Measurements from ENCODE around the gene PMS1.

DNA sequence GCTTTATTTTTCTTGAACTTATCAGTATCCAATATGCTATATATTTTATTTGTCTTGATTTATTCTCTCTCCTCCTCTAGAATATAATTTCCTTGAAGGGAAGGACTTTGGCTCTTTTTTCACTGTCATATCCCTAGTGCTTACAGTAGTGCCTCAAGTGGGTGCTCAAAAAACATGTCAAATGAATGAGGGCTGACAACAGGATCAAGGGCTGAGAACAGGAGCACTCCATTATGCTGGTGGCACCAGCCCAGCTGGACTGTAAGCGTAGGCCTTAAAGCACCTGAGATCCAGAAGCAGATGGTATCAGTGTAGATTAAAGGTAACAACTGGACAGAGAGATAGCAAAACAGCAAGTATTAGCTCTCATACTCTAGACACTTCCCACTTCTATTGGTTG is 46.3 kb downstream of the PMS1 start:
- TF ChIP-seq, protein P1, sequence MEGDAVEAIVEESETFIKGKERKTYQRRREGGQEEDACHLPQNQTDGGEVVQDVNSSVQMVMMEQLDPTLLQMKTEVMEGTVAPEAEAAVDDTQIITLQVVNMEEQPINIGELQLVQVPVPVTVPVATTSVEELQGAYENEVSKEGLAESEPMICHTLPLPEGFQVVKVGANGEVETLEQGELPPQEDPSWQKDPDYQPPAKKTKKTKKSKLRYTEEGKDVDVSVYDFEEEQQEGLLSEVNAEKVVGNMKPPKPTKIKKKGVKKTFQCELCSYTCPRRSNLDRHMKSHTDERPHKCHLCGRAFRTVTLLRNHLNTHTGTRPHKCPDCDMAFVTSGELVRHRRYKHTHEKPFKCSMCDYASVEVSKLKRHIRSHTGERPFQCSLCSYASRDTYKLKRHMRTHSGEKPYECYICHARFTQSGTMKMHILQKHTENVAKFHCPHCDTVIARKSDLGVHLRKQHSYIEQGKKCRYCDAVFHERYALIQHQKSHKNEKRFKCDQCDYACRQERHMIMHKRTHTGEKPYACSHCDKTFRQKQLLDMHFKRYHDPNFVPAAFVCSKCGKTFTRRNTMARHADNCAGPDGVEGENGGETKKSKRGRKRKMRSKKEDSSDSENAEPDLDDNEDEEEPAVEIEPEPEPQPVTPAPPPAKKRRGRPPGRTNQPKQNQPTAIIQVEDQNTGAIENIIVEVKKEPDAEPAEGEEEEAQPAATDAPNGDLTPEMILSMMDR (IDR thresholded peaks at IDR 0.05), result no peak
- no peak for TF ChIP-seq ZFX (IDR thresholded peaks at IDR 0.05; ENCODE audit: borderline replicate concordance)
